Endodermal cell (in vitro differentiated cells): ENCODE results near the gene LYSMD2. TPM values are rescaled to one million over a fixed set of nuclear protein-coding genes. Genes with fewer than 3 reads are reported as not detected.

Experiments
- DNase-seq: peaks from one replicate; pipeline ENCODE4 v3.0.0-alpha.2; 2017
- H3K27ac ChIP-seq: 2 replicates; pipeline ENCODE4 v1.5.1; 2013; ENCODE audit warnings: mild to moderate bottlenecking, low read depth, low read length, moderate library complexity
- H3K27me3 ChIP-seq: 2 replicates; pipeline ENCODE4 v1.6.1; 2013; ENCODE audit warnings: mild to moderate bottlenecking, low read length, moderate library complexity; ENCODE audit not compliant: insufficient read depth, control insufficient read depth, poor library complexity, severe bottlenecking
- H3K36me3 ChIP-seq: 2 replicates; pipeline ENCODE4 v1.7.0; 2013; ENCODE audit warnings: mild to moderate bottlenecking, low read length, moderate library complexity; ENCODE audit not compliant: control insufficient read depth, insufficient read depth
- H3K4me1 ChIP-seq: one replicate; pipeline ENCODE4 v1.7.0; 2013; ENCODE audit warnings: low read length; ENCODE audit not compliant: control insufficient read depth, insufficient read depth
- H3K4me3 ChIP-seq: 2 replicates; pipeline ENCODE4 v1.5.1; 2013; ENCODE audit warnings: mild to moderate bottlenecking, low read length, moderate library complexity
- H3K9ac ChIP-seq: 2 replicates; pipeline ENCODE4 v1.6.1; 2013; ENCODE audit warnings: mild to moderate bottlenecking, low read length, moderate library complexity; ENCODE audit not compliant: poor library complexity, severe bottlenecking; ENCODE audit errors: extremely low read depth
- H3K9me3 ChIP-seq: 2 replicates; pipeline ENCODE4 v1.6.1; 2013; ENCODE audit warnings: mild to moderate bottlenecking, low read length, moderate library complexity; ENCODE audit not compliant: control insufficient read depth
- H3K27ac Mint-ChIP-seq: 2 replicates; pipeline ENCODE4 v1.8.0; 2020; ENCODE audit warnings: mixed read lengths
- H3K27me3 Mint-ChIP-seq: 2 replicates; pipeline ENCODE4 v1.8.0; 2021; ENCODE audit warnings: mild to moderate bottlenecking, mixed read lengths; ENCODE audit not compliant: insufficient read depth
- H3K36me3 Mint-ChIP-seq: 2 replicates; pipeline ENCODE4 v1.8.0; 2020; ENCODE audit warnings: low read depth, mixed read lengths
- H3K4me1 Mint-ChIP-seq: 2 replicates; pipeline ENCODE4 v1.8.0; 2020; ENCODE audit warnings: mixed read lengths
- H3K4me3 Mint-ChIP-seq: 2 replicates; pipeline ENCODE4 v1.8.0; 2020; ENCODE audit warnings: mild to moderate bottlenecking, moderate library complexity, mixed read lengths
- H3K9me3 Mint-ChIP-seq: 2 replicates; pipeline ENCODE4 v1.8.0; 2020; ENCODE audit warnings: mild to moderate bottlenecking, mixed read lengths
- CTCF ChIP-seq: fragments of 200-600 bp; sonication (generic); conservative IDR thresholded peaks from 2 replicates; pipeline ENCODE4 v1.5.0; 2021; ENCODE audit warnings: antibody characterized with exemption, mild to moderate bottlenecking
- WGBS, 2 experiments: methylation state at CpG; one replicate each; pipeline versions ENCODE4 v1.1.5 to v1.1.7; 2013; ENCODE audit warnings: missing lambda C conversion rate in 2 of 2, mixed read lengths in 1 of 2; ENCODE audit not compliant: insufficient coverage in 1 of 2, insufficient read length in 1 of 2; 5-methylcytosine and 5-hydroxymethylcytosine counted together
- total RNA-seq, 2 donors: library from RNA; stranded (reverse); fragmentation: NEBNext Ultra II Directional in 1 of 2; extraction: Animal tissue kit (Norgen Biotek cat#: 25700) in 1 of 2; gene quantifications; 2 replicates in 1 of 2; 3 replicates in 1 of 2; pipeline ENCODE4 v1.2.1, GENCODE V29; 2021

LYSMD2 gene
- total RNA-seq, 2 donors from 2014 or later = 0.80 to 1.5 TPM

- Histone ChIP-seq H3K36me3 (no peaks in the 10 kb centered on the region), H3K27me3 (peaks cover 39% of the 10 kb centered on the region), H3K4me1 (no peaks in the 10 kb centered on the region), H3K27ac (no peak overlapping the region), H3K9me3 (no peaks in the 10 kb centered on the region), H3K4me3 (no peak overlapping the region), H3K9ac (no peak overlapping the region)
- H3K9me3 Mint-ChIP-seq = no peaks in the 10 kb centered on the region
- no peak overlapping the region for H3K4me3 Mint-ChIP-seq
- DNase-seq = no peak
- peaks cover 37% of the 10 kb centered on the region for H3K27me3 Mint-ChIP-seq
- H3K36me3 Mint-ChIP-seq = no peaks in the 10 kb centered on the region
- peaks cover 6% of the 10 kb centered on the region for H3K4me1 Mint-ChIP-seq
- peak; percentile 14 for TF ChIP-seq CTCF
- no peak overlapping the region for H3K27ac Mint-ChIP-seq
- WGBS, 2 experiments = 82 to 90% methylated on average over 2 to 5 of the region's 5 CpGs
These were observed 2.0 kb downstream of the LYSMD2 start for GRCh38 chr15:51735228-51736010.

GRCh38 chr15:51732646-51733045, 4.8 kb downstream of the LYSMD2 start:
- Histone ChIP-seq H3K9ac (no peak overlapping the region), H3K4me3 (no peak overlapping the region), H3K4me1 (no peaks in the 10 kb centered on the region), H3K9me3 (no peaks in the 10 kb centered on the region), H3K27me3 (peaks cover 19% of the 10 kb centered on the region), H3K27ac (no peak overlapping the region), H3K36me3 (no peaks in the 10 kb centered on the region)
- DNase-seq = no peak
- peaks cover 22% of the 10 kb centered on the region for H3K27me3 Mint-ChIP-seq
- H3K36me3 Mint-ChIP-seq = no peaks in the 10 kb centered on the region
- H3K4me3 Mint-ChIP-seq = no peak overlapping the region
- no peak for TF ChIP-seq CTCF
- no peaks in the 10 kb centered on the region for H3K9me3 Mint-ChIP-seq
- H3K4me1 Mint-ChIP-seq = peaks cover 3% of the 10 kb centered on the region
- WGBS, 2 experiments = 93 to 100% methylated on average over 1 to 2 of the region's 2 CpGs
- no peak overlapping the region for H3K27ac Mint-ChIP-seq

GRCh38 chr15:51731549-51732267, 5.7 kb downstream of the LYSMD2 start:
- H3K36me3 Mint-ChIP-seq = no peaks in the 10 kb centered on the region
- H3K4me1 Mint-ChIP-seq = peaks cover 5% of the 10 kb centered on the region
- H3K27me3 Mint-ChIP-seq = peaks cover 18% of the 10 kb centered on the region
- peaks cover 17% of the 10 kb centered on the region for H3K27me3 ChIP-seq
- H3K27ac Mint-ChIP-seq = no peak overlapping the region
- H3K4me1 ChIP-seq = peaks cover under 1% of the 10 kb centered on the region
- no peak overlapping the region for H3K27ac ChIP-seq
- H3K36me3 ChIP-seq = no peaks in the 10 kb centered on the region
- 89 to 94% methylated on average over 5 of the region's 5 CpGs for WGBS, 2 experiments
- H3K9ac ChIP-seq = no peak overlapping the region
- no peak for DNase-seq
- H3K4me3 ChIP-seq = no peak overlapping the region
- H3K9me3 Mint-ChIP-seq = no peaks in the 10 kb centered on the region
- H3K9me3 ChIP-seq = no peaks in the 10 kb centered on the region
- no peak overlapping the region for H3K4me3 Mint-ChIP-seq
- no peak for TF ChIP-seq CTCF
